H1 (cell line): ENCODE data around the gene OR52B6.

Experiments
- CREB1 ChIP-seq: IDR thresholded peaks from 2 replicates; pipeline ENCODE4 v1.6.1; 2012; ENCODE audit warnings: inconsistent platforms
- CTCF ChIP-seq, 3 experiments: IDR thresholded peaks; 1 replicate in 2 of 3; 2 replicates in 1 of 3; pipeline versions ENCODE4 v1.5.1 to v1.6.1; 2011; ENCODE audit warnings: low read length in 3 of 3, mild to moderate bottlenecking in 3 of 3, inconsistent platforms in 2 of 3, low read depth in 1 of 3, moderate library complexity in 1 of 3; ENCODE audit not compliant: insufficient read depth in 1 of 3; ENCODE audit errors: control extremely low read depth in 1 of 3
- EP300 ChIP-seq, 2 experiments: IDR thresholded peaks; 1 replicate in 1 of 2; 2 replicates in 1 of 2; pipeline ENCODE4 v1.6.1; 2011 to 2012; ENCODE audit warnings: low read depth in 2 of 2, low read length in 2 of 2, mild to moderate bottlenecking in 2 of 2, borderline replicate concordance in 1 of 2, inconsistent platforms in 1 of 2, moderate library complexity in 1 of 2
- EZH2 ChIP-seq: fragments of 200-600 bp; sonication (generic); IDR thresholded peaks from 2 replicates; pipeline ENCODE4 v1.7.1; 2012; ENCODE audit warnings: low read depth, mild to moderate bottlenecking, moderate library complexity, low read length, inconsistent platforms; ENCODE audit not compliant: severe bottlenecking
- MAFK ChIP-seq: IDR thresholded peaks from 2 replicates; pipeline ENCODE4 v1.6.1; 2012; ENCODE audit warnings: low read depth, mild to moderate bottlenecking, improper control_type of control experiment, low read length
- POLR2A ChIP-seq, 2 experiments: IDR thresholded peaks; 1 replicate in 1 of 2; 2 replicates in 1 of 2; pipeline ENCODE4 v1.6.1; 2011; ENCODE audit warnings: low read depth in 2 of 2, low read length in 2 of 2, mild to moderate bottlenecking in 2 of 2; ENCODE audit errors: control extremely low read depth in 1 of 2
- RBBP5 ChIP-seq: IDR thresholded peaks from 2 replicates; pipeline ENCODE4 v1.7.1; 2012; ENCODE audit warnings: low read depth, mild to moderate bottlenecking, inconsistent platforms, low read length, moderate library complexity, borderline replicate concordance
- SRF ChIP-seq: IDR thresholded peaks from 2 replicates; pipeline ENCODE4 v1.6.1; 2011; ENCODE audit warnings: mild to moderate bottlenecking, low read depth, low read length, moderate library complexity
- USF2 ChIP-seq: IDR thresholded peaks from 2 replicates; pipeline ENCODE4 v1.6.1; 2011; ENCODE audit warnings: low read length, improper control_type of control experiment

GRCh38 chr11:5625281-5625680, 44.6 kb downstream of the OR52B6 start:
- TF ChIP-seq EZH2 (no peak), CTCF (IDR thresholded peaks at IDR 0.05; ENCODE audit: control extremely low read depth in 1 of 3, insufficient read depth in 1 of 3, low read depth in 1 of 3, low read length in 3 of 3) (no peak), USF2 (no peak), MAFK (no peak), CREB1 (no peak), POLR2A (IDR thresholded peaks at IDR 0.05; ENCODE audit: control extremely low read depth in 1 of 2, low read depth in 2 of 2, low read length in 2 of 2) (no peak), SRF (no peak), EP300 (IDR thresholded peaks at IDR 0.05; ENCODE audit: borderline replicate concordance in 1 of 2, low read depth in 2 of 2, low read length in 2 of 2) (no peak), RBBP5 (0 out of 2 replicates have a peak, but pooled peaks have one; percentile 3)
